LNCaP clone FGC (cell line): ENCODE data around the gene CLEC16A.

Experiments
- DNase-seq: peaks from one replicate; pipeline ENCODE4 v3.0.0-alpha.2; 2011; ENCODE audit warnings: low read depth
- H3K4me3 ChIP-seq: 2 replicates; pipeline ENCODE4 v1.5.1; 2011; ENCODE audit warnings: mild to moderate bottlenecking, low read depth, low read length, control low read depth
- CTCF ChIP-seq: IDR thresholded peaks from 2 replicates; pipeline ENCODE4 v1.5.1; 2012; ENCODE audit warnings: mild to moderate bottlenecking; ENCODE audit not compliant: control insufficient read depth, insufficient read depth; ENCODE audit errors: extremely low read depth

CLEC16A gene

GRCh38 chr16:10944249-10945064 is at the start of gene CLEC16A:
Gene CLEC16A, plus strand, starts transcription at chr16:10944564. Its CDS starts 154 bp downstream, at chr16:10944718.
- peak; percentile 91 for DNase-seq
- TF ChIP-seq CTCF: no peak
- H3K4me3 ChIP-seq: peak within 1 kb of the TSS; percentile 79

- no peak overlapping the region for H3K4me3 ChIP-seq
- no peak for TF ChIP-seq CTCF
- no peak for DNase-seq
These were observed 49.1 kb upstream of the CLEC16A start for GRCh38 chr16:10895053-10895946.

- no peak for TF ChIP-seq CTCF
- DNase-seq: no peak
- H3K4me3 ChIP-seq: no peak overlapping the region
These were observed 48.2 kb upstream of the CLEC16A start for GRCh38 chr16:10896165-10896564.

GRCh38 chr16:10896723-10897122 is 47.6 kb upstream of the CLEC16A start:
- H3K4me3 ChIP-seq: no peak overlapping the region
- TF ChIP-seq CTCF: no peak
- no peak for DNase-seq

GRCh38 chr16:10897134-10897533 is 47.2 kb upstream of the CLEC16A start:
- no peak for DNase-seq
- no peak overlapping the region for H3K4me3 ChIP-seq
- TF ChIP-seq CTCF: no peak

- H3K4me3 ChIP-seq: no peak overlapping the region
- DNase-seq: no peak
- no peak for TF ChIP-seq CTCF
These were observed 41.4 kb upstream of the CLEC16A start for GRCh38 chr16:10902999-10903398.
